ENCODE measurements around the gene USH1C.

USH1C gene

DNA sequence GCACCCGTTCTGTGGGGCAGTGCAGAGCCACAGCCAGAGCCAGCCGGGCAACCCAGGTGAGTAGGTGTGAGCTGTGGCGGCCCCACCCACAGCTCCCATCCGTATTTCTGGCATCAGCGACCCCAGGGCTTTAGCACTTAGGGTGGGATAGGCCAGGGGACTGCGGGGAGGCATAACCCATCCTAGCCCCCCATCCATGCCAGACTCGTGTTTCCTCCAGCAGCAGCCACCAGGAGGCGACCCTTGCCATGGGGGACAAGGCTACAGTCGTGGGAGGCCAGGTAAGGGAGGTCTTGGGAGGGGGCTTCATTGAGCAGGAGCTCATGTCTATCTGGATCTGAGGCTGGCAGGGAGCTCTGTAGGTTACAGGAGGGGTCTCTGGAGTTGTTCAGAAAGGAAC lies 3.7 kb upstream of the USH1C start:
- no peak overlapping the region for H2AFZ ChIP-seq (ENCODE audit: low read depth, low read length)
- no peaks in the 10 kb centered on the region for H3K9me3 ChIP-seq (ENCODE audit: insufficient read depth, low read length)
- H3K4me1 ChIP-seq (ENCODE audit: low read length) = peaks cover 14% of the 10 kb centered on the region
- no peaks in the 10 kb centered on the region for H3K79me2 ChIP-seq (ENCODE audit: low read length)
- H3K36me3 ChIP-seq (replicated peaks; ENCODE audit: low read depth, low read length) = no peaks in the 10 kb centered on the region
- TF ChIP-seq CTCF (IDR thresholded peaks at IDR 0.05; ENCODE audit: low read depth, low read length) = no peak; the same call in 1 of the 2 replicates
- no peak for TF ChIP-seq EZH2phosphoT487 (IDR thresholded peaks at IDR 0.05; ENCODE audit: low read depth)
- H3K27ac ChIP-seq (ENCODE audit: low read length) = no peak overlapping the region
- H4K20me1 ChIP-seq (ENCODE audit: insufficient read depth, low read length) = no peaks in the 10 kb centered on the region
- no peaks in the 10 kb centered on the region for H3K27me3 ChIP-seq (ENCODE audit: low read depth, low read length)
- H3K9ac ChIP-seq (ENCODE audit: low read length) = no peak overlapping the region
- no peak overlapping the region for H3K4me3 ChIP-seq (ENCODE audit: low read length)
- no peak overlapping the region for H3K4me2 ChIP-seq (ENCODE audit: low read length)

- Histone ChIP-seq H3K4me2 (ENCODE audit: low read length) (no peak within 1 kb of the TSS), H2AFZ (ENCODE audit: low read depth, low read length) (no peak within 1 kb of the TSS), H3K79me2 (ENCODE audit: low read length) (no peaks in the 10 kb centered on the region), H4K20me1 (ENCODE audit: insufficient read depth, low read length) (no peaks in the 10 kb centered on the region), H3K27me3 (ENCODE audit: low read depth, low read length) (no peaks in the 10 kb centered on the region), H3K36me3 (replicated peaks; ENCODE audit: low read depth, low read length) (no peaks in the 10 kb centered on the region), H3K9me3 (ENCODE audit: insufficient read depth, low read length) (no peaks in the 10 kb centered on the region), H3K4me1 (ENCODE audit: low read length) (peaks cover 6% of the 10 kb centered on the region), H3K27ac (ENCODE audit: low read length) (no peak within 1 kb of the TSS), H3K9ac (ENCODE audit: low read length) (no peak within 1 kb of the TSS), H3K4me3 (ENCODE audit: low read length) (no peak within 1 kb of the TSS)
- TF ChIP-seq EZH2phosphoT487 (IDR thresholded peaks at IDR 0.05; ENCODE audit: low read depth) (no peak), CTCF (IDR thresholded peaks at IDR 0.05; ENCODE audit: low read depth, low read length) (no peak)
These were observed 2.9 kb upstream of the USH1C start, which contains the start of gene OTOG for GRCh38 chr11:17547051-17547577. Gene OTOG (plus strand): TSS chr11:17547259. CDS start chr11:17547373, 114 bp downstream.

GRCh38 chr11:17546240-17546639 lies 2.0 kb upstream of the USH1C start:
- Histone ChIP-seq H3K36me3 (replicated peaks; ENCODE audit: low read depth, low read length) (no peaks in the 10 kb centered on the region), H3K9me3 (ENCODE audit: insufficient read depth, low read length) (no peaks in the 10 kb centered on the region), H4K20me1 (ENCODE audit: insufficient read depth, low read length) (no peaks in the 10 kb centered on the region), H3K4me1 (ENCODE audit: low read length) (no peaks in the 10 kb centered on the region), H3K79me2 (ENCODE audit: low read length) (no peaks in the 10 kb centered on the region), H3K27ac (ENCODE audit: low read length) (no peak overlapping the region), H2AFZ (ENCODE audit: low read depth, low read length) (no peak overlapping the region), H3K4me2 (ENCODE audit: low read length) (no peak overlapping the region), H3K4me3 (ENCODE audit: low read length) (no peak overlapping the region), H3K27me3 (ENCODE audit: low read depth, low read length) (no peaks in the 10 kb centered on the region), H3K9ac (ENCODE audit: low read length) (no peak overlapping the region)
- no peak for TF ChIP-seq EZH2phosphoT487 (IDR thresholded peaks at IDR 0.05; ENCODE audit: low read depth)
- no peak for TF ChIP-seq CTCF (IDR thresholded peaks at IDR 0.05; ENCODE audit: low read depth, low read length)

DNA sequence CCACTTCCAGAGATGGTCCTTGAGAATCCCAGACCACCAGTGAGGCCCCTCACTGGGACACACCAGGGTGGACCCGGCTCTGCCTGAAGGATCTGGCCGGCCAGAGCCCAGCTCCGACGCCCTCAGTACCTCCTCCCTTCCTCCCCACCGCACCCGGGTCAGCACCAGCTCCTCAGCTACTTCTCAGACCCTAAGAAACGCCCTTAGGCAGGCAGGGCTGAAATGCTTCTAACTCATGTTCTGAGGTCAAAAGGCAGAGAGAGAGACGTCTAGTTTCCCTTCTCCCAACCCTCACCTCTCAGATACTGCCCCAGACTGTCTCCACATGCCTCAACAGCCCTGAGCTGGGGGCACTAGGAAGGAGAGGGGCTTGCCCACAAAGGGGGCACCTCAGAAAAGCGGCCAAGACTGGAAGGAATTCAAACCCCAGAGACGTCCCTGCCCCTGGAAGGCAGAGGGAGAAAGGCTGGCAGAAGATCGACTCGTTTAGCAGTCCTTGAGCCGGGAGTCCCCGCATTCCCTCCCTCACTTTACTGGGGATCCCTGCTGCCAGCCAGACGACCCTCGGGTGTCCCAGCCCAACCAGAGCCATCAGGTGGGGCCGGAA lies 539 bp downstream of the USH1C start:
- no peaks in the 10 kb centered on the region for H4K20me1 ChIP-seq (ENCODE audit: insufficient read depth, low read length)
- H2AFZ ChIP-seq (ENCODE audit: low read depth, low read length) = no peak overlapping the region
- H3K27me3 ChIP-seq (ENCODE audit: low read depth, low read length) = no peaks in the 10 kb centered on the region
- TF ChIP-seq EZH2phosphoT487 (IDR thresholded peaks at IDR 0.05; ENCODE audit: low read depth) (no peak), CTCF (IDR thresholded peaks at IDR 0.05; ENCODE audit: low read depth, low read length) (no peak)
- no peak overlapping the region for H3K9ac ChIP-seq (ENCODE audit: low read length)
- H3K79me2 ChIP-seq (ENCODE audit: low read length) = no peaks in the 10 kb centered on the region
- H3K27ac ChIP-seq (ENCODE audit: low read length) = no peak overlapping the region
- no peaks in the 10 kb centered on the region for H3K9me3 ChIP-seq (ENCODE audit: insufficient read depth, low read length)
- no peak overlapping the region for H3K4me3 ChIP-seq (ENCODE audit: low read length)
- H3K4me1 ChIP-seq (ENCODE audit: low read length) = no peaks in the 10 kb centered on the region
- H3K36me3 ChIP-seq (replicated peaks; ENCODE audit: low read depth, low read length) = no peaks in the 10 kb centered on the region
- no peak overlapping the region for H3K4me2 ChIP-seq (ENCODE audit: low read length)

Measured in OCI-LY3 (cell line).